Karpas-422 (cell line): ENCODE measurements around the gene RIOX2. TPM values are rescaled to one million over a fixed set of nuclear protein-coding genes. Genes with fewer than 3 reads are reported as not detected.

Source experiments
- DNase-seq: peaks from one replicate; pipeline ENCODE4 v3.0.0-alpha.2; 2015
- H2AFZ ChIP-seq: fragments of 200-600 bp; sonication (generic); 2 replicates; pipeline ENCODE4 v1.6.1; 2014; ENCODE audit warnings: antibody characterized with exemption, low read length, mixed read lengths
- H3K27ac ChIP-seq: fragments of 200-600 bp; sonication (generic); 2 replicates; pipeline ENCODE4 v1.5.1; 2014; ENCODE audit warnings: mild to moderate bottlenecking, low read length, moderate library complexity
- H3K27me3 ChIP-seq: fragments of 200-600 bp; sonication (generic); 2 replicates; pipeline ENCODE4 v1.6.1; 2014; ENCODE audit warnings: low read length, mixed read lengths
- H3K36me3 ChIP-seq: fragments of 200-600 bp; sonication (generic); 2 replicates; pipeline ENCODE4 v1.6.1; 2014; ENCODE audit warnings: low read length, mixed read lengths; ENCODE audit not compliant: insufficient read depth
- H3K4me1 ChIP-seq: fragments of 200-600 bp; sonication (generic); 2 replicates; pipeline ENCODE4 v1.6.1; 2014; ENCODE audit warnings: mild to moderate bottlenecking, low read length, mixed read lengths
- H3K4me2 ChIP-seq: fragments of 200-600 bp; sonication (generic); 2 replicates; pipeline ENCODE4 v1.6.1; 2014; ENCODE audit warnings: low read length, low read depth, mild to moderate bottlenecking; ENCODE audit not compliant: poor library complexity, severe bottlenecking
- H3K4me3 ChIP-seq: fragments of 200-600 bp; sonication (generic); 2 replicates; pipeline ENCODE4 v1.5.1; 2014; ENCODE audit warnings: mild to moderate bottlenecking, antibody characterized with exemption, low read length, mixed read lengths
- H3K79me2 ChIP-seq: fragments of 200-600 bp; sonication (generic); 2 replicates; pipeline ENCODE4 v1.6.1; 2014; ENCODE audit warnings: mild to moderate bottlenecking, low read length, mixed read lengths
- H3K9ac ChIP-seq: fragments of 200-600 bp; sonication (generic); 2 replicates; pipeline ENCODE4 v1.6.0; 2014; ENCODE audit warnings: low read length
- H3K9me2 ChIP-seq: fragments of 200-600 bp; sonication (generic), shearing (Covaris generic); replicated peaks from 2 replicates; pipeline ENCODE4 v1.6.0; 2014; ENCODE audit warnings: mild to moderate bottlenecking, low read length, moderate library complexity; ENCODE audit not compliant: insufficient read depth
- H3K9me3 ChIP-seq: fragments of 300-700, 200-600 bp; sonication (generic); 2 replicates; pipeline ENCODE4 v1.6.1; 2014; ENCODE audit warnings: low read length, mixed read lengths
- H4K20me1 ChIP-seq: fragments of 200-600 bp; sonication (generic); 2 replicates; pipeline ENCODE4 v1.6.1; 2014; ENCODE audit warnings: mild to moderate bottlenecking, antibody characterized with exemption, low read length, low read depth; ENCODE audit not compliant: insufficient read depth
- total RNA-seq: library from RNA; depleted of rRNA; stranded (reverse); fragments of >200 nt; shearing (Covaris generic); gene quantifications from 2 replicates; pipeline ENCODE4 v1.2.3, GENCODE V29; 2014; ENCODE audit warnings: low replicate concordance

RIOX2 gene
- total RNA-seq, 1 experiment from 2014 or later, result 55.6 TPM

DNA sequence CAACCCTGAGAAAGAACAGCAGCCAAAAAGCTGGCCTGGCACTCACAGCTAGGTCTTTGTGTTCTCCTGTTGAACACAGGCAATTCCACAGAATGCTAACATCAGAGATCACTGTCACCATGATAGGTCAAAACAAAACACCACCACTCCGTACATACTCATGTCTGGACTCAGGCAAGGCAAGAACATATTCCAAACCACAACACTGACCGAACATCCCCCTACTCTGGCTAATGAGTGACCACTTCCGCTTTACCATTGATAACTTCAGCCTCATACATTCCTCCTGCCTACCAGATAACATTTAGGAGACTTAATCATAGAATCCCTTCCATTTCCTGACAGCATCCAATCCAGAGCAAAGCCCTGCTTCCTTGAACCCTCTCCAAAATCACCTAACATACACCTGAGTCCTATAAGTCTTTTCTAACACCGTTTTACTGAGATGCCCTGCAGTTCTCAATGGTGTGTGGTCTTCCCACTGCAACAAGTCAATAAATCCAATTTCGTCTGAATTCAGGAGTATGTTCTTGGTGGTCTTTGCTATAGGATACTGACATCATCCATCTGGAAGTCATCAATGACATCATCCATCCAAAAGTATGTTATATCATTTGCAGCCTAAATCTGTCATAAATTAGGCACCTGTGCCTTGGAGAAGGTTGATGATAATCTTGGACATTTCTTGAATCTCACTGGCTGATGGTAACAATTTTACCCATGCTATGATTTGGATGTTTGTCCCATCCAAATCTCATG is 23.7 kb downstream of the RIOX2 start:
- DNase-seq, result no peak
- Histone ChIP-seq H3K4me2 (no peak overlapping the region), H3K79me2 (no peaks in the 10 kb centered on the region), H3K27ac (no peak overlapping the region), H3K36me3 (peaks cover 44% of the 10 kb centered on the region; the same call in 1 of the 2 replicates), H3K4me3 (no peak overlapping the region), H3K4me1 (no peaks in the 10 kb centered on the region), H2AFZ (no peak overlapping the region), H3K9ac (no peak overlapping the region), H3K9me3 (no peaks in the 10 kb centered on the region), H4K20me1 (0 out of 2 replicates have a peak, but pooled peaks cover 3% of the 10 kb centered on the region), H3K9me2 (no peaks in the 10 kb centered on the region), H3K27me3 (no peaks in the 10 kb centered on the region)

DNA sequence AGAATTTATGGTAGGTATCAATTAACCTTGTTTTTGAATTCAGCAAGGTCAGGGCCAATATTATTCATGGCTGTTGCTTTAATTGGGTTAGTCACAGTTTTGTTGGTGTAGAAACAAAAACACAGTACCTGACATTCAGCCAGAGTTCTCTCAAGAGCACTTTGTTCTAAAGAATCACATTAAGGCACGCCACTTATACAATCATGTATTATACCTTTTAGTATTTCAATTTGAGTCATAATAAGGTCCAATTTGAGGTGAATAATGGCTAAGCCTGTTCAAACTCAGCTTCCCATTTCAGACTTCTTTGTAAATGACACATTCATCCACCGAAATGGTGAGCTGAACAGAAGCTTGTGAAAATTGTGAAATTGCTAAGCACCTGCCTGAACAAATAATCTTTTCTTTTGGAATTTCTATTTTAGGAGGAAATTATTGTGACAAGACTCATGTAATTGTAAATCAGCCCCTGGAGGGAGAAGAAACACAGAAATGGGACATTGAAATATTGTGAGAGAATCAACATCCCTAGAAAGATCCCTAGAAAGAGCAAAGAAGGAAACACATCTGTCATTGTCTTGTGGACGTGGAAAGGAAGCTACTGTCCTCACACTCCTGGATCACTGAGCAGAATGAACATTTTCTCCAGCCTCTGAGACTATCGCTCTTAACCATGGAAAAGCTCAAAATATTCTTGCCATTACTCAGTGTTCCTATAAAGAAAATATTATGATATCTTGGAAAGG is 29.3 kb downstream of the RIOX2 start:
- no peaks in the 10 kb centered on the region for H3K9me2 ChIP-seq
- H3K4me3 ChIP-seq, result no peak overlapping the region
- H3K36me3 ChIP-seq, result peaks cover 36% of the 10 kb centered on the region; the same call in 1 of the 2 replicates
- no peaks in the 10 kb centered on the region for H3K9me3 ChIP-seq
- no peak for DNase-seq
- H3K79me2 ChIP-seq, result no peaks in the 10 kb centered on the region
- no peak overlapping the region for H2AFZ ChIP-seq
- no peak overlapping the region for H3K4me2 ChIP-seq
- no peak overlapping the region for H3K27ac ChIP-seq
- no peak overlapping the region for H3K9ac ChIP-seq
- H3K4me1 ChIP-seq, result no peaks in the 10 kb centered on the region
- H4K20me1 ChIP-seq, result no peaks in the 10 kb centered on the region
- H3K27me3 ChIP-seq, result no peaks in the 10 kb centered on the region

DNA sequence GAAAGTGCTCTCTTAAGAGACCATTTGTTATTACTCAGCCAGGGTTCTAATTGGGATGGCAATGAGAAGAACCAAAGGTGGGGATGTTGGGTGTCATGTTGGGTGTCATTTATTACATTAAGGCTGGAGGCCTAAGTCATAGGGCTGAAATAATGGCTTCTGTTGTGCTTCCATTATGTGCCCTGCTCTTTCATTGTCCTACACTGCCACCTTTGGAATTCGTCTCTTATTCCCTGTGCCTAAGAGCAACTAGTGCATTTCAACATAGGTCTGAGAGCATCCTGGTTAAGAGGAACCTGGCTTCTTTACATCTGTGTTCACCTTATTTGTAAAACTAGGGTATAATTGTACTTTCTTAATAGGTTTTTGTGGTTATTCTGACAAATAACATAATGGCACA is 32.2 kb downstream of the RIOX2 start:
- no peak for DNase-seq
- H2AFZ ChIP-seq, result no peak overlapping the region
- H3K4me2 ChIP-seq, result no peak overlapping the region

GRCh38 chr3:97939401-97939800 is 32.8 kb downstream of the RIOX2 start:
- Histone ChIP-seq H3K27me3 (no peaks in the 10 kb centered on the region), H3K9me2 (no peaks in the 10 kb centered on the region), H3K36me3 (peaks cover 23% of the 10 kb centered on the region; the same call in 1 of the 2 replicates), H2AFZ (no peak overlapping the region), H3K4me3 (no peak overlapping the region), H3K27ac (no peak overlapping the region), H3K9me3 (no peaks in the 10 kb centered on the region), H3K4me2 (no peak overlapping the region), H3K9ac (no peak overlapping the region), H3K4me1 (no peaks in the 10 kb centered on the region), H3K79me2 (no peaks in the 10 kb centered on the region), H4K20me1 (no peaks in the 10 kb centered on the region)
- no peak for DNase-seq

More for the DNA sequence above, 32.2 kb downstream of the RIOX2 start:
- peaks cover 24% of the 10 kb centered on the region; the same call in 1 of the 2 replicates for H3K36me3 ChIP-seq
- no peak overlapping the region for H3K27ac ChIP-seq
- H3K27me3 ChIP-seq, result no peaks in the 10 kb centered on the region
- H3K79me2 ChIP-seq, result no peaks in the 10 kb centered on the region
- H3K9ac ChIP-seq, result no peak overlapping the region
- no peaks in the 10 kb centered on the region for H3K9me3 ChIP-seq
- H3K4me3 ChIP-seq, result no peak overlapping the region
- no peaks in the 10 kb centered on the region for H3K4me1 ChIP-seq
- no peaks in the 10 kb centered on the region for H4K20me1 ChIP-seq
- H3K9me2 ChIP-seq, result no peaks in the 10 kb centered on the region

GRCh38 chr3:97938444-97938843 is 33.8 kb downstream of the RIOX2 start:
- H3K79me2 ChIP-seq, result no peaks in the 10 kb centered on the region
- no peaks in the 10 kb centered on the region for H3K9me2 ChIP-seq
- no peaks in the 10 kb centered on the region for H4K20me1 ChIP-seq
- no peaks in the 10 kb centered on the region for H3K4me1 ChIP-seq
- no peak for DNase-seq
- H3K9ac ChIP-seq, result no peak overlapping the region
- H3K36me3 ChIP-seq, result peaks cover 13% of the 10 kb centered on the region; the same call in 1 of the 2 replicates
- H3K27ac ChIP-seq, result no peak overlapping the region
- no peak overlapping the region for H3K4me2 ChIP-seq
- H3K9me3 ChIP-seq, result no peaks in the 10 kb centered on the region
- H2AFZ ChIP-seq, result no peak overlapping the region
- H3K27me3 ChIP-seq, result no peaks in the 10 kb centered on the region
- H3K4me3 ChIP-seq, result no peak overlapping the region

DNA sequence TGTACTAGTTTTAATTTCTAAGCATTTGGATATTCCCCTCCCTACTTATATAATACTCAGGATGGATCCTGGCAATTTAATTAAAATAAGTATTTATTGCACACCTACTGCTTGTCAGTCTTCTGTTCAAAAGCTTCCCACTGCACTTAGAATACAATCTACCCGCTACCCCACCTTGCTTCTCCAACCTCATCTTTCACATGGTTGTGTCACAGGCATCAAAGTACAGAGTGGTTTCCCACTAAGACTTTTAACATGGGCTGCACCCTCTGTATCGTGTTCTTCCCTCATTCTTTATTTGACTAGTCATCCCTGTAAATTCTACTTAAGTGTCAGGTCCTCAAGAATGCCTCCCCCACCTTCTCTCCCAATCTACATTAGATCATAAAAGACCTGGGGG is 35.0 kb downstream of the RIOX2 start:
- no peaks in the 10 kb centered on the region for H3K4me1 ChIP-seq
- H3K9ac ChIP-seq, result no peak overlapping the region
- no peak for DNase-seq
- H3K9me2 ChIP-seq, result no peaks in the 10 kb centered on the region
- no peak overlapping the region for H2AFZ ChIP-seq
- no peak overlapping the region for H3K27ac ChIP-seq
- H3K9me3 ChIP-seq, result no peaks in the 10 kb centered on the region
- 0 out of 2 replicates have a peak, but pooled peaks cover 3% of the 10 kb centered on the region for H3K36me3 ChIP-seq
- no peaks in the 10 kb centered on the region for H3K27me3 ChIP-seq
- no peaks in the 10 kb centered on the region for H3K79me2 ChIP-seq
- H3K4me3 ChIP-seq, result no peak overlapping the region
- H4K20me1 ChIP-seq, result no peaks in the 10 kb centered on the region
- no peak overlapping the region for H3K4me2 ChIP-seq

DNA sequence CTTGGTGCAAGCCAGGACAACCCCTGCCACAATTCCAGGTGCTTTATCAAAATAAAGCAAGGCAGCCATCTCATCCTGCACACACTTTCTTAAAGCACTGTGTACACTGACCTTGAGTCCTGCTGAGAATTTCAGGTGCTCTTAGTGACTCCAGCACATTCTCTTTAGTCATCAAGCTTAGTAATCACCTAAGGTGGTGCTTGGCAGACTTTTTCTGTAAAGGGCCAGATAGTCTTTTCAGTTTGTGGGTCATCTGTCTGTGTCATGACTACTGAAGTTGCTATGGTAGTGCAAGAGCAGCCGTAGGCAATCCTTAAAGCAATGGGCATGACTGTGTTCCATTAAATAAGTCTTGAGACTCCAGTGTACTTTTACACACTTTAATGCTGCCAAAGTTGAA is 36.4 kb downstream of the RIOX2 start:
- Histone ChIP-seq H3K79me2 (no peaks in the 10 kb centered on the region), H3K4me3 (no peak overlapping the region), H2AFZ (no peak overlapping the region), H3K4me2 (no peak overlapping the region), H3K27ac (no peak overlapping the region), H3K36me3 (no peaks in the 10 kb centered on the region), H4K20me1 (no peaks in the 10 kb centered on the region), H3K27me3 (no peaks in the 10 kb centered on the region), H3K9ac (no peak overlapping the region), H3K9me3 (no peaks in the 10 kb centered on the region), H3K9me2 (no peaks in the 10 kb centered on the region), H3K4me1 (no peaks in the 10 kb centered on the region)
- no peak for DNase-seq

DNA sequence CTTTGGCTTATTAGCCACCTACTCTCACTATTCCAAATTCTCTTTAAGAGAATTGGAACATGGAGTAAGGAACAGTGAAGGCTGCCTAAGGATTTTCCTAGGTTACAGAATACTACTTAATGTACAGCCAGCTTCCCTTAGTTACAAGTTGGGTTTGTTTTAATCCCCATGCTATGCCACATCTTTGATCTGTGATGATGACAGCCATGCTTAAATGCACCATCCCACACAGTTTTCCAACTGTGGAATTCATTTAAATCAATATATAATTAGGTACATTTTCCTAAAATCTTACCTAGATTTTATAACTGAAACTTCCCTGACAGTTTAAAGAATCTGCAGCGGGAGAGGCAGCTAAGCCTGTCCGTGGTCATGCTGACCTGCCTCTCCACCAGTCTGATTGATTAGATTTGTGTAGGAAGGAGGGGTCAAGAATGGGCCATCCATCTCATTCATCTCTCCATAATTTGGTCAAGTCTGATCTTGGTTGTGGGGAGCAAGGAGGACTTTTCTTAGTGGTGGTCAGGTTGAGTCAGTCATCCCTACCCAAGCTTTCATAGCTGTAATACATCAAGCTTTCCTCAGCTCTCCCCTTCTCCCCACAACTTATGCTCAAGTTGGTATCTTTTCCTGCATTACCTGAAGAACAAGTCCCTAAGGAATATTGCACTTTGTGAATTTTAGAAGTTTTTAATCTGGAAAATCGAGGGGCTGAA is 37.1 kb downstream of the RIOX2 start:
- Histone ChIP-seq H3K4me1 (no peaks in the 10 kb centered on the region), H2AFZ (no peak overlapping the region), H3K4me3 (no peak overlapping the region), H3K9me2 (no peaks in the 10 kb centered on the region), H4K20me1 (no peaks in the 10 kb centered on the region), H3K27ac (no peak overlapping the region), H3K4me2 (no peak overlapping the region), H3K27me3 (no peaks in the 10 kb centered on the region), H3K36me3 (no peaks in the 10 kb centered on the region), H3K9me3 (no peaks in the 10 kb centered on the region), H3K79me2 (no peaks in the 10 kb centered on the region), H3K9ac (no peak overlapping the region)
- no peak for DNase-seq
